Melanocyte of skin (primary cell): Measurements from ENCODE around the gene GARIN1A. TPM values are rescaled to one million over a fixed set of nuclear protein-coding genes. Genes with fewer than 3 reads are reported as not detected.

ENCODE experiments used
- small RNA-seq, 2 donors: library from RNA; depleted of rRNA; stranded (forward); fragments of <200 nt; gene quantifications; one replicate each; pipeline ENCODE3, GENCODE V24; 2012
- total RNA-seq, 2 donors: library from RNA; depleted of rRNA; stranded (reverse); fragments of >200 nt; gene quantifications; 2 replicates each; pipeline ENCODE4 v1.2.3, GENCODE V29; 2012

GARIN1A gene
- total RNA-seq: 1 to 10 TPM in 1 of 2 donors, under 1 TPM in 1; 1.00 to 1.4 TPM

DNA sequence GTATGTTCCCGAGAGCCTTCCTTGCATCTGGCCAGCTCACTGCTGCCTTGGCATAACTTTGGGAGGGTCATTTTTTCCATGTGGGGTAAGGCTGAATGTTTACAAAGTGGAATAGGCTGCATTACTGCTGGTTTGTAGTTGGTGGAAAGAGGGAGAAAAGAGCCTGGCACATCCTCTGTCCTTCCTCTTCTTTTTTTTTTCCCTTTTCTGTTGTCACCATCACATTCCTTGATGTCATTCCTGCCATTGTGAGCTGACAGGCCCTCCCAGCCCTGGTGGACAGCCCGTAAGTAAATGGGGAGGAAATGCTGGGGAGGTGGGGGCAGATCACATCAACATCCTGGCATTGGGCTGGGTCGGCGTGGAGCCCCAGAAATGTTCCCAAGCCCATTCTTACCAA, at the start of gene GARIN1A:
Gene GARIN1A (plus strand): TSS at position 301 of the 400 bp plus-strand sequence. CDS start 106 bp downstream, outside the sequence.

Small RNA genes within 50 kb of the gene (small RNA-seq; reads per million reads assigned to genes)
- gene RNA5SP242 (2.5 to 3.9 reads per million in 2 donors), gene RNA5SP243 (0.47 to 1.2 reads per million in 2 donors), gene RNU6-177P (0 to 0.34 reads per million in 2 donors)

Other genes with a start within 250 kb of the GARIN1A start
- 1 to 10 TPM; 4.8 to 9.0 TPM for gene HILPDA, start 216.4 kb upstream of the GARIN1A start, total RNA-seq
- gene METTL2B, start 195.5 kb upstream of the GARIN1A start, total RNA-seq: 10 to 100 TPM; 20.6 to 32.6 TPM
- gene CALU, start 67.1 kb downstream of the GARIN1A start, total RNA-seq: 100 to 1,000 TPM; 243 to 352 TPM
- gene OPN1SW, start 103.5 kb downstream of the GARIN1A start, total RNA-seq: not detected
- 1 to 10 TPM; 3.1 to 8.0 TPM for gene CCDC136, start 119.7 kb downstream of the GARIN1A start, total RNA-seq
- gene FLNC, start 158.1 kb downstream of the GARIN1A start, total RNA-seq: under 1 TPM; under 0.01 TPM
- 100 to 1,000 TPM; 185 to 189 TPM for gene ATP6V1F, start 190.6 kb downstream of the GARIN1A start, total RNA-seq
- gene KCP, start 238.4 kb downstream of the GARIN1A start, total RNA-seq: 1 to 10 TPM in 1 of 2 donors, under 1 TPM in 1; 0.67 to 1.0 TPM